ENCODE measurements around the gene RCBTB1. TPM values are rescaled to one million over a fixed set of nuclear protein-coding genes. Genes with fewer than 3 reads are reported as not detected.

The RCBTB1 gene
- total RNA-seq, 2 donors from 2014 or later, result 15.7 to 29.4 TPM

- Histone ChIP-seq H3K27me3 (replicated peaks; ENCODE audit: insufficient read depth) (no peaks in the 10 kb centered on the region), H3K27ac (no peak overlapping the region), H3K36me3 (no peaks in the 10 kb centered on the region), H3K4me1 (replicated peaks) (no peaks in the 10 kb centered on the region), H3K4me3 (no peak overlapping the region), H3K9me3 (no peaks in the 10 kb centered on the region)
- DNase-seq (ENCODE audit: low spot score), result no peak
- WGBS, result 87% methylated on average over 5 of the region's 5 CpGs
- TF ChIP-seq CTCF (IDR thresholded peaks at IDR 0.05), result no peak
- TF ChIP-seq POLR2A (IDR thresholded peaks at IDR 0.05), result no peak
- TF ChIP-seq POLR2AphosphoS5 (IDR thresholded peaks at IDR 0.05), result no peak
- intact Hi-C loops (cut with DNase I), result no loop called here
Measured at GRCh38 chr13:49580980-49581680, 4.2 kb downstream of the RCBTB1 start.

- intact Hi-C loops (cut with DNase I), result no loop called here
- TF ChIP-seq POLR2A (IDR thresholded peaks at IDR 0.05), result no peak
- no peak for TF ChIP-seq CTCF (IDR thresholded peaks at IDR 0.05)
- no peak for TF ChIP-seq POLR2AphosphoS5 (IDR thresholded peaks at IDR 0.05)
- no peaks in the 10 kb centered on the region for H3K9me3 ChIP-seq
- H3K4me3 ChIP-seq, result no peak overlapping the region
- H3K4me1 ChIP-seq (replicated peaks), result no peaks in the 10 kb centered on the region
- no peaks in the 10 kb centered on the region for H3K27me3 ChIP-seq (replicated peaks; ENCODE audit: insufficient read depth)
- no peak for DNase-seq (ENCODE audit: low spot score)
- H3K27ac ChIP-seq, result no peak overlapping the region
- WGBS, result 94% methylated on average over 3 of the region's 3 CpGs
- H3K36me3 ChIP-seq, result no peaks in the 10 kb centered on the region
Measured at GRCh38 chr13:49579501-49579900, 5.9 kb downstream of the RCBTB1 start.

DNA sequence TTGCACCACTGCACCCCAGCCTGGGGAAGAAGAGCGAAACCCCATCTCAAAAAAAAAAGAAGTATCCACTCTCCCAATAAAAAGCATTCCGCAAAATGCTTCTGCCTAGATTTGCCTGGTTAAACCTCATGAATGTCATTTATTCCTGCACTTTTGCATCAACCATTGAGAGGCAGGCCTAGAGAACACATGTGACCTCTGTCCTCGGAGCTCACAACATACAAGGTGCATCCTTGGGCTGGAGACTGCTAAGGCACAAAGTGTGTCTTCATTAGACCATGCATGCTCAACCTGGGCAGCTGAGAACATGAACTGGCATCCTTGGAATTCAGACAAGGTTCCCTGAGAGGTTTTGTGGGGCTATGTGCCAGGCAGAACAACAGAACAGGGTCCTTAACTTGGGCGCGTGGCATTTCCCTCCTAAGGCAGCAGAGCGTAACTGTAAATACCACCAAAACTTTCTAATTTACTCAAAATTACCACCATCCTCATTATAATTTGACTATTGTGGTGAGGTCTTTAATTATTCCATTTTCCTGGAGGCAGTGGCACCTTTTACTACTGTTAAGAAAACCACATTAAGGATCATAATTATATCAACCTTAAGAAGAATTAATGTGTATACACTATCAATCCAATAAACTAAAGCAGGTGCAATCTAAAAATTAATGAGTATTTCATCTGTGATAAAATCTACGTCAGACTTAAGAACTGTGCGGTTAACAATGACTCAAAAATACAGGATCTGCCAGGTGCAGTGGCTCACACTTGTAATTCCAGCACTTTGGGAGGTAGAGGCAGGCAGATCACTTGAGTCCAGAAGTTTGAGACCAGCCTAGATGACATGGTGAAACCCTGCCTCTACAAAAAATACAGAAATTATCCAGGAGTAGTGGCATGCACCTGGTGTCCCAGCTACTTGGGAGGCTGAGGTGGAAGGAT is 13.8 kb downstream of the RCBTB1 start:
- Histone ChIP-seq H3K9me3 (no peaks in the 10 kb centered on the region), H3K4me1 (replicated peaks) (no peaks in the 10 kb centered on the region), H3K4me3 (no peak overlapping the region), H3K36me3 (no peaks in the 10 kb centered on the region), H3K27me3 (replicated peaks; ENCODE audit: insufficient read depth) (no peaks in the 10 kb centered on the region), H3K27ac (no peak overlapping the region)
- intact Hi-C loops (cut with DNase I), result no loop called here
- TF ChIP-seq CTCF (IDR thresholded peaks at IDR 0.05) (no peak), POLR2AphosphoS5 (IDR thresholded peaks at IDR 0.05) (no peak), POLR2A (IDR thresholded peaks at IDR 0.05) (no peak)
- 74% methylated on average over 8 of the region's 8 CpGs for WGBS
- no peak for DNase-seq (ENCODE audit: low spot score)

DNA sequence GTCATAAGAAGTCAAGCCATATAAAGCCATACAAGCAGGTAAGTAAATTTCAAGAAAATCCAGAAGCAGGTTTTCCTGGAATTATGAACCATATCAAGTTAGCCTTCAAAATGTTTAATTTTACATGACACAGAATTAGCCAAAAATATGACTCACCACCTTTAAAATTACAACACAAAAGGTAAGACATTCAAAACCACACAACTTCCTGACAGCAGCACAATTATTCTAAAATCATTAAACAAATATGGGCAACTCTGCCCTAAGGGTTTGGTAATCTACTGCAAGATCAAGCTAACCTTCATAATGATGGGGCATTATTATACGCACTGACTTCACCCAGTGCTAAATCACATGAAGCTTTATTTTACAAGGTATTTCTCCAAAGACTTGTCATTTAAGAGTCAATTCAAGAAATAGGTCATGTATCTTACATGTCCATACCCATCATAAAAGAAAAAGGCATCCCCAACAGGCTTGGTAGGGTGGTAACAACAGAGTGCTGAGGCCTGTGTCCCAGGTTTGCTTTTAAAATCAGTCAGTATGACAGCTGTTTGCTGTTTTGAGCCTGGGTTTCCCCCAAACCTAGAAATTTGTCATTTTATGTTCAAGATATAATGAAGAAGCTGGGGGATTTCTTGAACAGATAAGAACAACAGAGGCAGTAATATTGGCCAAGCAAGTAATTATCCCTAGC is 15.2 kb downstream of the RCBTB1 start:
- H3K4me1 ChIP-seq (replicated peaks), result no peaks in the 10 kb centered on the region
- no peak overlapping the region for H3K27ac ChIP-seq
- H3K27me3 ChIP-seq (replicated peaks; ENCODE audit: insufficient read depth), result no peaks in the 10 kb centered on the region
- no peaks in the 10 kb centered on the region for H3K36me3 ChIP-seq
- no peak overlapping the region for H3K4me3 ChIP-seq
- no peak for DNase-seq (ENCODE audit: low spot score)
- TF ChIP-seq CTCF (IDR thresholded peaks at IDR 0.05), result no peak
- peak; percentile 7 for TF ChIP-seq POLR2AphosphoS5 (IDR thresholded peaks at IDR 0.05)
- intact Hi-C loops (cut with DNase I), result no loop called here
- WGBS, result 38% methylated on average over 1 of the region's 1 CpG
- no peaks in the 10 kb centered on the region for H3K9me3 ChIP-seq

All from prostate gland (tissue), 2 donors.